GM12878 (cell line): ENCODE data around the gene LGALS1.

Source experiments
- BACH1 ChIP-seq: fragments of 450-650 bp; IDR thresholded peaks from 2 replicates; pipeline ENCODE4 v1.6.1; 2017; ENCODE audit warnings: mild to moderate bottlenecking, borderline replicate concordance
- CTCF ChIP-seq, 3 experiments: IDR thresholded peaks in 2 of 3; conservative IDR thresholded peaks in 1 of 3; 2 replicates each; pipeline ENCODE4 v1.5.1; 2011; ENCODE audit warnings: low read depth in 3 of 3, low read length in 3 of 3, mild to moderate bottlenecking in 3 of 3, control low read depth in 2 of 3, moderate library complexity in 2 of 3, inconsistent platforms in 1 of 3, mixed read lengths in 1 of 3; ENCODE audit not compliant: control insufficient read depth in 2 of 3, insufficient read depth in 1 of 3; ENCODE audit errors: extremely low read depth in 1 of 3
- POLR2AphosphoS5 ChIP-seq: IDR thresholded peaks from 2 replicates; pipeline ENCODE4 v1.6.1; 2011; ENCODE audit warnings: mild to moderate bottlenecking, low read length, inconsistent platforms
- SMC3 ChIP-seq: IDR thresholded peaks from 2 replicates; pipeline ENCODE4 v1.6.1; 2011; ENCODE audit warnings: low read length, improper control_type of control experiment, borderline replicate concordance

GRCh38 chr22:37636949-37637273, 38.5 kb upstream of the LGALS1 start:
- TF ChIP-seq SMC3 (no peak), CTCF (IDR thresholded peaks at IDR 0.05 in 2 of 3, conservative IDR thresholded peaks at IDR 0.05 in 1 of 3; ENCODE audit: control insufficient read depth in 2 of 3, extremely low read depth in 1 of 3, insufficient read depth in 1 of 3, low read depth in 3 of 3, low read length in 3 of 3) (no peak), BACH1 (no peak), POLR2AphosphoS5 (no peak)
